HG03135 (cell line): ENCODE data around the gene NAPSA.
A peak's percentile ranks its signal among the peaks of the same experiment; 100 is the strongest.
"Not testable (repeated sequence)": the region's sequence is repeated elsewhere in the genome, so short reads cannot be mapped to it uniquely, and the experiment has no call there.

ENCODE experiments used
- ATAC-seq: cut with Tn5 transposase; IDR thresholded peaks from one replicate; pipeline ENCODE4 v1.9.1; 2021; ENCODE audit warnings: mild to moderate bottlenecking, moderate library complexity; ENCODE audit not compliant: unreplicated experiment

Gene NAPSA

DNA sequence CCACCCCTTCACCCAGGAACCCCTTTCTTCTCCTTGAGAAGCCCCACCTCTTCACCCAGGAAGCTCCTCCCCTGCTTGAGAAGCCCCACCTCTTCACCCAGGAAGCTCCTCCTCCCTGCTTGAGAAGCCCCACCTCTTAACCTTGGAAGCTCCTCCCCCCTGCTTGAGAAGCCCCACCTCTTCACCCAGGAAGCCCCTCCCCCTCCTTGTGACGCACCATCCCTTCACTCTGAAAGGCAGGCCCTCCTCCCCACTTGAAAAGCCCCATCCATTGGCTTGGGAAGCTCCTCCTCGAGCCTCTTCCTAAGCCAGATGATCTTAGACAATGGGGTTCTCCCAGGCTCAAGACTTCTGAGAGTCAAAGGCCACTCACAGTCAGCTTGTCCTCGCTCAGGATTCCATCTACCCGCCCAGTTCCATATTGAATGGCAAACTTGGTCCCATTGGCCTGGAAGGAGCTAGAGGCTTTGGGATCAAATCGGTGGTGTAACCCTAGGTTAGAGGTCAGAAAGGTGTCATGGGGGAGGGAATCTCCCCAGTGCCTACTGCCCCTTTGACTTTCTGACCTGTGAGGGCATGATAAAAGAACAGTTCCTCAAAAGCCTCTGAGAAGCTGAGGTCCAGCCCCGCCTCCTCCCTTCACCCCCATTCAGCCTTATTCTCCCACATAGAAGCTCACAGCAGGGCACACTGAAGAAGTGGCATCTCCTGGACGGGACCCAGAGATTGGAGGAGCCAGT lies 4.0 kb downstream of the NAPSA start:
- no peak for ATAC-seq

DNA sequence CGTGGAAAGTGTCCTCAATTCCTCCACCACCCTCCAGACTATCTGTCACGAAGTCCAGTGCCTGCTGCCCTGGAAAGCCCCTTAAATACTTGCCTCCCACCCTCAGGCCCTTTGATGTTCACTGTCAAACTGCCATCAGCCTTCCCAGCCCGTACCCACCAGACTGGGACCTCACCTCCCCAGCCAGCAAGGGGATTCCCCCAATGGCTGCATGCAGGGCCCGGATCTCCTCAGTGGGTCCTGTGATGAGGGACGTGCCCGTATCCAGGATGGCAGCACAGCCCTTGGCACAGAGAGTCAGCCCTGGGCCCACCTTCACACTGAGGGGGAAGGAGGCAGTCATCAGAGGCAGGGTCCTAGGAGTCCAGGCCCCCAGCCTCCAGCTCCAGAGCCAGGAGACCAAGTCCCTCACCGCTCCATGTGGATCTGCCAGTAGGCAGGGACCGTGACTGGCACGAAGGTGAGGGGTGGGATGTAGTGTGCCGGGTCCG lies 6.1 kb downstream of the NAPSA start:
- no peak for ATAC-seq

DNA sequence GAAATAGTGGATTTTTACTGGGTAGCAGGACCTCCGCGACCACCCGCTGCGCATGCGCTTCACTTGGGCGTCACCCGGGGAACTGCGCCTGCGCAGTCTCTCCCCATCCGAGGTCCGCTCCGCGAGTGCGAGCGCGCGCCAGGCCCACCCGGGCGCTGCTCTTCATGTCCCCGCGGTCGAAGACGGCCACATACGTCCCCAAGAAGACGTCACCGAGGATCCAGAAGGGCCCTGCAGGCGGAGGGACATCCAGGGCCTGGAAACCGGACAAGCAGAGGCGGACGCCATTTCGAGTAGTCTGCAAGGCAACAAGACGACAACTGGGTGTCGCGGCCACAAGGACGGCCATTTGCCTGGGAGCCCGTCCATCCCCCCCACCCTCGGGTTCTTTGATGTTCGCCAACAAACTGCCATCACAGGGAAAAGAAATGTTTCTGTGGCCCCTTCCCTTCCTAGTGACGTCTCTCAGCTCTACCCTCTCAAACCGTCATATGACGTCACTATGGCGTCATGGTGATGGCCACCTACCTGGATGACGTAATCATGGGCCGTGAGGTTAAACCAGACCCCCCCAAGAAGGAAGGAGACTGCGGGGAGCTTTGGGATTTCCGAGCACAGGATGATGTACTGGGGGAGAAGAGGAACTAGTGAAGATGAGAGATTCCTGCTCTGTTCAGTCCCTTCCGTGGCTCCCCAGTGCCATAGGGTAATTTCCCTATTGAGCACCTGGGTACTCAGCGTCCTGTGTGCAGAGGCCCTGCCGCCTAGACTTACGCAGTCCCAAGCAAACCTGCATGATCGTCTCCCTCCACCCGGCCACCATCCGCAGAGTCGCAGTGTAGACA lies 6.7 kb downstream of the NAPSA start:
- no peak for ATAC-seq

- ATAC-seq: peak; percentile 48
Observed at GRCh38 chr19:50357178-50358100, 8.0 kb downstream of the NAPSA start.

- ATAC-seq: no peak
Observed at GRCh38 chr19:50356691-50357177, 8.7 kb downstream of the NAPSA start.

GRCh38 chr19:50353487-50353880 lies 12.0 kb downstream of the NAPSA start:
- not testable (repeated sequence) for ATAC-seq

DNA sequence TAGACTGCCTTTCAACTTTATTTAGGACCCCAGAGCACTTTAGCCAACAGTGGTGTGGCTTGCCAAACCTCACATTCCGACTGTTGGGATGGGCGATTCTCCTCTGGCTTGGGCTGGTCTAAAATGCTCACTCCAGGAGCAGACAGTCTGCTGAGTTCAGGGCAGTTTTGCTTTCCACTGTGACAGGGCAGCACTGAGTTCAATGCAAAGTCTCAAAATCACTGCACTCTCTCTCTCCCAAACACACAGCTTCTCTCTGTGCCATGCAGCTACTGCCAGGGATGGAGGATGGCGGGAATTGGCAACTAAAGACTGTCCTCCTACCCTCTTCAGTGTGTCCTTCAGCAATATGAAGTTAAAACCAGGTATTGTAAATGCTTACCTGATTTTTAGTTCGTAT lies 13.2 kb downstream of the NAPSA start:
- no peak for ATAC-seq

DNA sequence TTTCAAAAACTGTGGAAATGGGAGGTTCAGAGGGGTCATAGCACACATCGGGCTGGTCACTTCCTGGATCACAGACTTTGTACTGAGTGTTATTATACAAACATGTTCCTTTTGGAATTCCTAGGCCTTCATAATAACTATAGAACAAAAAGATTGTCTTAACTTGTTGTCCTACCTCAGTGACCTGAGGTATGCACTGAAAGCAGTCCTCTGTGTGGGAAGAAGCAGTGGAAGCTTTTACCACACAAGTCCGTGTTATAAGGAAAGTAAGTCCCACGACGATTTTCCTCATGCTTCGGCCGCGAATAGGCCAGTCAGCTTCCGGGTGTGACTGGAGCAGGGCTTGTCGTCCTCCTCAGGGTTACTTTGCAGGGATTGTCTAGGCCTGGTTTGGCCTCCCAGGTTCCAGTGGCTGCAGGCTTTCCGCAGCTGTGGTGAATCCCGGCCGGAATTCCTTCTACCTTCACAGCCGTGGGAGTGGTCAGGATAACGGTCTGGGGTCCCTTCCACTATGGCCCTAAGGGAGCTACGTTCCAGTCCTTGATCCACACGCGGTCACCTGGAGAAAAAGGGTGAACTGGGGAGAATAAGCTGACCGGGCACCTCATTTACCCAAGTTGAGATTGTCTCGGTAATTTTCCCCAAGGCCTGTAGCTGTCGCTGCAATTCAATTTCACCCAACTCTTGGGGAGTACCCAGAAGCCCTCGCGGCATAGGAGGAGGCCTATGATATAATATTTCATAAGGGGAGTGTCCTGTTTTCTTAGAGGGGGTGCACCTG lies 16.0 kb downstream of the NAPSA start:
- no peak for ATAC-seq

DNA sequence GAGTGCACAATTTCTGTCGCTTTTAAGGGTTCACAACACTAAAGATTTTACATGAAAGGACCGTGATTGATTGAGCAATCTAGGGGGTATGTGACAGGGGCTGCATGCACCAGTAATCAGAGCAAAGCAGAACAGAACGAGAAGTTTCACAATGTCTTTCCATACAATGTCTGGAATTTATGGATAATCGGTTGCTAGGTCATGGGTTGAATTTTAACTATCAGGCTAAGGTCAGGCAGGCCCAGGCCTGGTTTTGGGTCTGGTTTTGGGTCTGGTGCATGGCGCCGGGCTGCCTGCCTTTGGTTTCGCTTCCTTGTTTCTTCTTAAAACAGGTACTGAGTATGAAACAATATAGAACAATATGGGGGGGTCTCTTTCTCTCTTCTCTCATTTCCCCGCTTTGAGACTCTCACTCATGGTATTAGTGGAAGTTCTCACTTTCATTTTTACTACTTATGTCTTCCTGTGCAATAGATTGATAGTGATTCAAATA lies 18.3 kb downstream of the NAPSA start:
- peak; percentile 52 for ATAC-seq

- peak; percentile 52 for ATAC-seq
Observed at GRCh38 chr19:50344661-50345318, 20.6 kb downstream of the NAPSA start.

DNA sequence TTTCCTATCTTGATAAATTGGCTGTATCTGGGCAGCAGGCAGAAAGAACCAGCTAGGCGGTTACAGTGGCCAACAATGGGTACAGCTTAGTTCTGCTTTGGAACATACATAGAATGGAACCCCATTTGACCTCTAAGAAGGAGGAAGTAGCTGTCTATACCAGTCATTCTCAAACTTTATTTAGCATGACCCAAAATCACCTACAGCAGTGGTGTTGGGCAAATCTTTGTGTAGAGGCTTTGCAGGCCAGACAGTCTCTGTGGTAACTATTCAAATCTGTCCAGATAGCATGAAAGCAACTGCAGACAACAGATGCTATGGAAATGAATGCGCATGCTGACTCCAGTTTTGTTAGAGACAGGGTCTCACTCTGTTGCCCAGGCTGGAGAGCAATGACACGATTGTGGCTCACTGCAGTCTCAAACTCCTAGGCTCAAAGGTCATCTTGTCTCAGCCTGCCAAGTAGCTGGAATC lies 24.3 kb downstream of the NAPSA start:
- peak; percentile 54 for ATAC-seq

- ATAC-seq: no peak
Observed at GRCh38 chr19:50340331-50340730, 25.1 kb downstream of the NAPSA start.

DNA sequence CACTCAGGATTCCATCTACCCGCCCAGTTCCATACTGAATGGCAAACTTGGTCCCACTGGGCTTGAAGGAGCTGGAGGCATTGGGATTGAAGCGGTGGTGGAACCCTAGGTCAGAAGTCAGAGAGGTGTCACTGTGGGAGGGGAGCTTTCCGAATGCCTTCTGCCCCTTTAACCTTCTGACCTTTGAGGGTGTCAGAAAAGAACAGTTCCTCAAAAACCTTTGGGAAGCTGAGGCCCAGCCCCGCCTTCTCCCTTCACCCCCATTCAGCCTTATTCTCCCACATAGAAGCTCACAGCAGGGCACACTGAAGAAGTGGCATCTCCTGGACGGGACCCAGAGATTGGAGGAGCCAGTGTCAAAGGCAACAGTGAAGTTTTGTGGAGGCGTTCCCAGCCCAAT lies 28.4 kb downstream of the NAPSA start:
- ATAC-seq: not testable (repeated sequence)

GRCh38 chr19:50334741-50335421 lies 30.6 kb downstream of the NAPSA start:
- ATAC-seq: no peak

- ATAC-seq: peak; percentile 14
Observed at GRCh38 chr19:50333737-50334617, 31.5 kb downstream of the NAPSA start.

DNA sequence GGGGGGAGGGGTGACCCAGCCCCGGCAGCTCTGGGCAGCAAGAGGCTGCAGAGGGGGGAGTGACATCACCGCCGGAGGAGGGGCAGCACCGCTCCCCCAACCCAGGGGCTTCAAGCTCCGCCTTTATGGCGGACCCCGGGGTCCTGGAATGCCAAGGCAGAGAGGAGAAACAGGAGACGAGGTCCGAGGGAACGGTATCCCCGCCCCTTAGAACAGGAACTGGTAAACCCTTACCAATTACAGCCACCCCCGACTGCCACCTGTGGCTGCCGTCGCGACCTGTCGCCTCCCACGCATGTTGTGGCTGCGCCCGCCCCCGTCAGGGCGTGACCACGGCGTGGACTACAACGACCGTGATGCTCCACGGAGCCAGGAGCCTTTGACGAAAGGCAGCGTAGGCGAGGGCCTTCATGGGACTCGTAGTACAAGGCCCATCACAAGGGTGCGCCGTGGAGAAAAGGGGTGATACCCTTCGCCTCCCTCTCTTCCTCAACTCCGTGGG lies 32.2 kb downstream of the NAPSA start:
- peak; percentile 42 for ATAC-seq

DNA sequence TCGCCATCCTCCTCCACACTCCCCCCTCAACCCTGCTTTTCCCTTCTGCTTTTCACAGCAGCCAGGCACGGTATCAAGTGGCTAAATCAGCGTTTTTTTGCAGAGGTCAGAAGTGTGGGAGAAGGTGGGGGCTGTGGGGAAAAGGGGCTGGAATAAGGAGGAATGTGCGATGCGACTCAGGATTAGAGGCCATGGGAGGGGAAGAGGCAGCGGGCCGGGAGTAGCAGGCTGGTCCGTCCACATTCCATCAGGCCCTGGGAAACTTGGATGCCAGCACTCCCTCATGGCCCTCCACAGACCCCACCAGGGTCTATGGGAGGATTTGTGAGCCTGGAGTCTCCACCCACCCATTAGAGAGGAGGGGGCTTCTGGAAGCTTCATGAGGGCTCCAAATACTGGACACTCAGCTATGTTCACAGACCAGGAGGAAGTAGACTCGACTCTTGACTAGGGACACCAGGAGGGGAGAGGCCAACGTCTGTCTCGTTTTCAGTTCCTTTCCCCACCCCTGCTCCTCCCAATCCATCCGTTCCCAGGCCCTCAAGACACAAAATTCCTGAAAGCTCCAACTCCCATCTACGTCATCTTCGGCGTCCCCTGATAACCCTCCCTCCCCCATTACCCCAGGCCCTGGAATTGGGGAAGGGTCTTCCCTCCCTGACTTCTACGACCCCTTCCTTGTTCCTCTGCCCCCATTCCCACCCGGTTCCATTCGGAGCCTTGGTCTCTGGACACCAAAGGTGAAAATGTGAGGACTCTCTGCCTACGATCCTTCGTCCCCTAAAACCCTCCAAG lies 33.0 kb downstream of the NAPSA start:
- ATAC-seq: no peak
